ENCODE results near the gene ADA. TPM values are rescaled to one million over a fixed set of nuclear protein-coding genes. Genes with fewer than 3 reads are reported as not detected.

The ADA gene
- total and polyA plus RNA-seq, 8 donors = 2.3 to 165 (median 40.3) TPM

GRCh38 chr20:44571362-44571988 lies 80.0 kb downstream of the ADA start:
- intact Hi-C loops (cut with DNase I; ENCODE audit: low total_unique reads) = no loop called here
- no peak for DNase-seq
- Histone ChIP-seq H3K4me3 (no peak overlapping the region), H3K36me3 (no peaks in the 10 kb centered on the region), H3K4me1 (peaks cover 0 to 58% (median 16%) of the 10 kb centered on the region in 4 donors), H3K27ac (peak overlapping the region in 4 of 5 donors; percentile 71 to 83 (median 77)), H3K27me3 (no peaks in the 10 kb centered on the region), H3K9me3 (no peaks in the 10 kb centered on the region)
- no peak for TF ChIP-seq CTCF (IDR thresholded peaks at IDR 0.05)
- no peak for TF ChIP-seq POLR2A (IDR thresholded peaks at IDR 0.05)
- no peak for TF ChIP-seq EP300 (IDR thresholded peaks at IDR 0.05)
- no peak for TF ChIP-seq POLR2AphosphoS5 (IDR thresholded peaks at IDR 0.05)
- 65 to 73% (median 69%) methylated on average over 6 of the region's 6 CpGs for WGBS, 5 donors

DNA sequence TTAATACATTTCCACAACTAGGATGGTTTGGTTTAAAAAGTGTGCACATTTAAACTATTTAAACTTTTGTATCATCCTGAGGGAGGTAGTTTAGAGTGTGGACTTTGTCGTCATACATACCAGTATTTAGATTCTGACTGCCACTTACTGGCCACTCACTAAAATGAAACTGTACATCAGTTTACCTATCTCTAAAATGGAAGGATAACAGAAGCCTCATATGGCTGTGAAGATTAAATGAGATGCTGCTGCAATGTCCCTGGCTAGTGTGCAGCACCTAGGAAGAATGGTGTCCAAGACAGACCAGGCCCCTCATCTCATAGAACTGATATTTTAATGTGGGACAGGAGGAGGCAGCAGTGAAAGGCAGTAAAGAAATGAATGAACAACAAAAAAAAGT lies 81.1 kb downstream of the ADA start:
- H3K27me3 ChIP-seq = no peaks in the 10 kb centered on the region
- no peak overlapping the region for H3K27ac ChIP-seq
- intact Hi-C loops (cut with DNase I; ENCODE audit: low total_unique reads) = no loop called here
- no peaks in the 10 kb centered on the region for H3K36me3 ChIP-seq
- no peaks in the 10 kb centered on the region for H3K9me3 ChIP-seq
- DNase-seq = no peak
- peaks cover 0 to 47% (median 12%) of the 10 kb centered on the region in 4 donors for H3K4me1 ChIP-seq
- no peak overlapping the region for H3K4me3 ChIP-seq
- 92 to 100% (median 95%) methylated on average over 1 of the region's 1 CpG for WGBS, 5 donors
- TF ChIP-seq POLR2A (IDR thresholded peaks at IDR 0.05) = no peak
- TF ChIP-seq POLR2AphosphoS5 (IDR thresholded peaks at IDR 0.05) = no peak
- no peak for TF ChIP-seq EP300 (IDR thresholded peaks at IDR 0.05)
- TF ChIP-seq CTCF (IDR thresholded peaks at IDR 0.05) = no peak

Other genes starting within 250 kb of the ADA start
- gene TTPAL, start 175.8 kb downstream of the ADA start, total RNA-seq = 10 to 100 TPM in 1 of 5 donors, 1 to 10 TPM in 4; 3.5 to 18.3 (median 5.8) TPM
- gene TTPAL, start 175.8 kb downstream of the ADA start, polyA plus RNA-seq = 1 to 10 TPM; 2.1 to 4.2 (median 2.7) TPM
- gene SERINC3, start 129.6 kb downstream of the ADA start, total RNA-seq = 100 to 1,000 TPM in 1 of 5 donors, 10 to 100 TPM in 3, 1 to 10 TPM in 1; 9.6 to 109 (median 84.6) TPM
- gene SERINC3, start 129.6 kb downstream of the ADA start, polyA plus RNA-seq = 10 to 100 TPM; 17.4 to 25.0 (median 24.0) TPM
- gene PKIG, start 69.1 kb downstream of the ADA start, total RNA-seq = 100 to 1,000 TPM in 1 of 5 donors, 10 to 100 TPM in 4; 17.4 to 113 (median 41.7) TPM
- 100 to 1,000 TPM in 1 of 3 donors, 10 to 100 TPM in 2; 52.0 to 124 (median 86.9) TPM for gene PKIG, start 69.1 kb downstream of the ADA start, polyA plus RNA-seq
- 100 to 1,000 TPM in 1 of 5 donors, 10 to 100 TPM in 1, not detected in 3; 19.9 to 193 TPM for gene CCN5, start 63.7 kb upstream of the ADA start, total RNA-seq
- 1 to 10 TPM; 2.5 to 8.2 (median 3.4) TPM for gene CCN5, start 63.7 kb upstream of the ADA start, polyA plus RNA-seq
- 1 to 10 TPM in 3 of 5 donors, not detected in 2; 1.5 to 7.7 (median 4.5) TPM for gene KCNK15, start 94.2 kb upstream of the ADA start, total RNA-seq
- gene KCNK15, start 94.2 kb upstream of the ADA start, polyA plus RNA-seq = 1 to 10 TPM in 1 of 3 donors, under 1 TPM in 2; 0.46 to 2.6 (median 0.78) TPM
- 1 to 10 TPM in 3 of 5 donors, not detected in 2; 1.2 to 2.2 (median 1.3) TPM for gene RIMS4, start 158.8 kb upstream of the ADA start, total RNA-seq
- 1 to 10 TPM in 2 of 3 donors, under 1 TPM in 1; 0.55 to 1.8 (median 1.7) TPM for gene RIMS4, start 158.8 kb upstream of the ADA start, polyA plus RNA-seq
- gene YWHAB, start 234.0 kb upstream of the ADA start, total RNA-seq = 100 to 1,000 TPM in 3 of 5 donors, 10 to 100 TPM in 2; 52.2 to 131 (median 109) TPM
- 100 to 1,000 TPM in 1 of 3 donors, 10 to 100 TPM in 2; 71.8 to 135 (median 76.9) TPM for gene YWHAB, start 234.0 kb upstream of the ADA start, polyA plus RNA-seq